HG03159 (cell line): ENCODE results near the gene ZBTB22.
"Not testable (repeated sequence)": the region's sequence is repeated elsewhere in the genome, so short reads cannot be mapped to it uniquely, and the experiment has no call there.

ENCODE experiments used
- ATAC-seq: cut with Tn5 transposase; IDR thresholded peaks from one replicate; pipeline ENCODE4 v1.9.1; 2021; ENCODE audit warnings: mild to moderate bottlenecking, moderate library complexity; ENCODE audit not compliant: unreplicated experiment

The ZBTB22 gene

GRCh38 chr6:33285214-33285613, 32.3 kb downstream of the ZBTB22 start:
- ATAC-seq = not testable (repeated sequence)

- ATAC-seq = no peak
Observed at GRCh38 chr6:33280539-33280938, 37.0 kb downstream of the ZBTB22 start.

- no peak for ATAC-seq
Observed at GRCh38 chr6:33279971-33280511, 37.5 kb downstream of the ZBTB22 start.

GRCh38 chr6:33279257-33279695, 38.3 kb downstream of the ZBTB22 start:
- ATAC-seq = no peak

- no peak for ATAC-seq
Observed at GRCh38 chr6:33278810-33279209, 38.7 kb downstream of the ZBTB22 start.

- no peak for ATAC-seq
Observed at GRCh38 chr6:33278392-33278741, 39.2 kb downstream of the ZBTB22 start.

- ATAC-seq = no peak
Observed at GRCh38 chr6:33277663-33278391, 39.7 kb downstream of the ZBTB22 start.

- peak; percentile 51 for ATAC-seq
Observed at GRCh38 chr6:33276864-33277662, 40.5 kb downstream of the ZBTB22 start, which contains the start of gene B3GALT4. Gene B3GALT4, plus strand, starts transcription at chr6:33277123. Its CDS starts 297 bp downstream, at chr6:33277420.

- no peak for ATAC-seq
Observed at GRCh38 chr6:33276581-33276863, 41.0 kb downstream of the ZBTB22 start.

GRCh38 chr6:33275795-33276580, 41.6 kb downstream of the ZBTB22 start:
- not testable (repeated sequence) for ATAC-seq

GRCh38 chr6:33273924-33274902, 43.3 kb downstream of the ZBTB22 start:
- ATAC-seq = no peak

GRCh38 chr6:33273129-33273923, 44.2 kb downstream of the ZBTB22 start:
- ATAC-seq = no peak

- ATAC-seq = no peak
Observed at GRCh38 chr6:33272275-33273128, 45.0 kb downstream of the ZBTB22 start.

GRCh38 chr6:33271468-33272274, 45.9 kb downstream of the ZBTB22 start, which contains the start of the genes RPS18 and VPS52:
Gene RPS18, plus strand, starts transcription at chr6:33272075. Its CDS starts 45 bp downstream, at chr6:33272120.
Gene VPS52, minus strand, starts transcription at chr6:33271876. Its CDS starts 201 bp downstream, at chr6:33271675.
- ATAC-seq = peak; percentile 75

- ATAC-seq = no peak
Observed at GRCh38 chr6:33271117-33271467, 46.5 kb downstream of the ZBTB22 start.
